HG03175 (cell line): ENCODE measurements around the gene BST1.
"Not testable (repeated sequence)": the region's sequence is repeated elsewhere in the genome, so short reads cannot be mapped to it uniquely, and the experiment has no call there.

Experiments
- ATAC-seq: cut with Tn5 transposase; IDR thresholded peaks from one replicate; pipeline ENCODE4 v1.9.1; 2021; ENCODE audit warnings: mild to moderate bottlenecking, moderate library complexity; ENCODE audit not compliant: unreplicated experiment

BST1 gene

DNA sequence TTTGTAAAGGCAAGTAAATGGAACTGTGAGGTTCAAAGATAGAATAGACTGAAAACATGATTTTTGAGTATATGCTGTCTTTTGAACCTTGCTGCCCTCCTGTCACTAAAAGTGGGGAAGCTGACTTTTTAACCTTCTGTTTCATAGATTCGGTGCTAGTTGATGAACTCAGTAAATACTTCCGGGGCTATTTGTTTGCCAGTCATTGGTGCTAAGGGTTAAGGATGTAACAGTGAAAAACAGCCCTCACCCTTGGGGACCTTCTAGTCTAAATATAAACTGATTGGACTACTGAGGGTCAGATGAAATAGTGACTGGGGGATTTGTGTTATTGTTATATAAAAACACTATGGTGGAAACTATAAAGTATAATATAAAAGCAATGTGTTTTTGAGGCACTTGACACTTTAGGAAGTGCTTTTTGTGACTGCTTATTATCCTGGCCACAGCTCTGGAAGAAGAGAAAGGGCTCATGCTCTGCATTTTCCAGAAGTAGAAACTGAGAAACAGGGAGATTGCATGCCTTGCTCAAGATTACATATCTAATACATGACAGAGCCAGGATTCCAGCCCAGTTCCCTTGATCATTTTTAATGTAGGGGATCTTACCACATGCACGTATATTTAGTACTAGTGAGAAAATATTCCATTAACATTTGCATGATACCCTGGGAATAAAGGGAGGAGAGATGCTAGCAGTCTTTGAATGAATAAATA, 3.9 kb downstream of the BST1 start:
- ATAC-seq: no peak

DNA sequence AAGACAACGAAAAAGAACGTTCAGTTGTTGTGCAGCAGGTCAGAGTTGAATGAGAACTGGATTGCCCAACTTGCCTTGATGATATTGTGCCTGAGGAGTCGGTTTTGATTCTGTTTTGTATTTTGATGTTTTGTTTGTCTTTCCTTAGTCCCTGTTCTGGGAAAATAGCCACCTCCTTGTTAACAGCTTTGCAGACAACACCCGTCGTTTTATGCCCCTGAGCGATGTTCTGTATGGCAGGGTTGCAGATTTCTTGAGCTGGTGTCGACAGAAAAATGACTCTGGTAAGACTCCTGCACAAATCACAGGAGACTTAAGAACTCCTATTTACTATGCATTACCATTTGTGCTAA, 4.5 kb downstream of the BST1 start:
- no peak for ATAC-seq

DNA sequence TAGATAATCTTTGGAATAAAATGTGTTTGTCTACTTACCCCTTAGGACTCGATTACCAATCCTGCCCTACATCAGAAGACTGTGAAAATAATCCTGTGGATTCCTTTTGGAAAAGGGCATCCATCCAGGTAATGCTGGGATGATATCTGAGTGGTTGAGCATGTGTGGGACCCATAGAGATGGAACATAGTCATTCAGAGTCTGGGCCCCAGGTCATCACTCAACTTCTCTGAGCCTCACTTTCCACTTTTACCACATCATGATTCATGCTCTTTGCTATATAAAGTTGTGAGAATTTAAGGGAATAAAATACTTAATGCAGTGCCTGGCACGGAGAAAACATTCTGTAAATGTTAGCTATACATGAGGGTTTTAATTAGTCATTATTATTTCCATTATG, 8.9 kb downstream of the BST1 start:
- ATAC-seq: no peak

DNA sequence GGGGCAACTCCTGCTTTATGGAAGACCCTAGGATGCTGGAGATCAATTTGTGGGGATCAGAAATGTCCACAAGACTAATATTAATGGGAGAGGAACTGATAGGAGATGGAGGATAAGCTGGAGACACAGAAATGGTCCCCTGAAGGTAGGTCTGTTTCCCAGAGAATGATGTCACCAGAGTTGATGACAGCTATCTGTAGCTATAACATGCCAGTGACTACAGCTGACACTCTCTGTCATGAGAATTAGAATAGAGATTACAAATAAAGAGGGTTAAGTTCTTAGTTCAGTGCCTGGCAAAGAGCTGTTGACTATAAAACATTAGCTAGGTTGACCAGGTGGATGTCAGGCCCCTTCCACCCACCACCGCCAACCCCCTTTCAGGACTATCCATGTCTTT, 9.3 kb downstream of the BST1 start:
- ATAC-seq: no peak

DNA sequence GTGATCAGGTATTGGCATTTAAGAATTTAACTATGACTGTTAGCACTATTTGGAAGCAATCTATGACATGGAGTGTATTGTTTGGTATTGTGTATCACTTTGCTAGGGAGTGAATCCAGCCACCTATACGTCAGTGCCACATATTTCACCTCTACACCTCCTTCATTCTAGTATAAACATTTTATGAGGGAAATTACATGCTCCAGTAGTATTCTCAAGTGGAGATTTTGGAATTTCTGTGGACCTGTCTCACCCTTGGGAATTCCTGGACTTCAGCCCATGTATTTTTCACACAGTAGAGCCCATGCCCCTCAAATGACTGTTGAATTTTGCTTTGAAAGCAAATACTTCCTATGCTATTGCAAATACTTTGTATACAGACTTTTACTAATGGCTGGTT, 11.3 kb downstream of the BST1 start:
- ATAC-seq: no peak

DNA sequence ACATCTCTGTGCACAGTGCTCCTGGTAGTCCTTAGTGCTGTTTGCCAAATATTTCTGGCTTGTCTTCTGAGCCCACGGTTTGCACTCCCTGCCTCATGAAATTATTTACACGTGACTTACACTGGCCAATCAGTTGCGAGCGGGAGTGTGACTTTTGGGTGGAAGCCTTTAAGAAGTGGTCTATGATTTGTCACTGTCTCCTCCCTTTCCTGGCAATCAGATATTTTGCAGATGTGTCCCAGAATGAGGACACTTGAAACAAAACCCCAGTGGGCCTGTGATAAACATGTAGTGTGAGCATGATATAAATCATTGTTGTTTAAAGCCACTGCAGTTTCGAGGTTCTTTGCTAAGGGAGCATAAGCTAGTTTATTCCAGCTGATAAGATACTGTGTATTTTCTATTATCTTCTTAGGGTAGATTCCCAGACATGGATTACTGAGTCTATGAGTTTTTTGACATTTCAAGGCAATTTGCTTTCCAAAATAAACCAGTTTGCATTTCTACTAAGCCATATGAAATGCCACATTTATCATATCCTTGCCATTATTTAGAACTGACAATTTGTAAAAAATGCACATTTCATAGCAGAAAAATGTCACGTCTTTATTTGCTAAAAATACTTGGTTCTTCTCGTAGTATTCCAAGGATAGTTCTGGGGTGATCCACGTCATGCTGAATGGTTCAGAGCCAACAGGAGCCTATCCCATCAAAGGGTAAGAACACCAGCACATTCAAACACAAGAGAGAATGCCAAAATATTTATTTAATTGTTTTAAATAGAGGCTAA, 12.0 kb downstream of the BST1 start:
- no peak for ATAC-seq

DNA sequence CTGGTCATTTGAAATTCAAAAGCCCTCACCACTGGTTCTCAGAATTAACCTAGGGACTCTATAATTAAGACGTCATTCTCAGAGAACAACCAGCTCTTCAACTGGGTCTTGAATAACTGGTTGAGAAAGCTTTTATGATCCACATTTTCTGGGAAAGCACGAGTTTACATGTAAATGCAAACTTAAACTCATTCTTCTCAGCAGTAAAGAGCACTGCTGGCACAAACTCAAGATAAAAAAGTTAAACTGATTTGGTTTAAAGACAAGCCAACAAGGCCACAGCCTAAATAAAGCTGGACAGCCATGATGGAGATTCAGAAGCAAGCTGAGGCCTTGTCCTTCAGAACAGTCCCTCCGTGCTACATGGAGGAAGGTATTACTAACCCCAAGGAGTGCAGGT, 13.2 kb downstream of the BST1 start:
- no peak for ATAC-seq

DNA sequence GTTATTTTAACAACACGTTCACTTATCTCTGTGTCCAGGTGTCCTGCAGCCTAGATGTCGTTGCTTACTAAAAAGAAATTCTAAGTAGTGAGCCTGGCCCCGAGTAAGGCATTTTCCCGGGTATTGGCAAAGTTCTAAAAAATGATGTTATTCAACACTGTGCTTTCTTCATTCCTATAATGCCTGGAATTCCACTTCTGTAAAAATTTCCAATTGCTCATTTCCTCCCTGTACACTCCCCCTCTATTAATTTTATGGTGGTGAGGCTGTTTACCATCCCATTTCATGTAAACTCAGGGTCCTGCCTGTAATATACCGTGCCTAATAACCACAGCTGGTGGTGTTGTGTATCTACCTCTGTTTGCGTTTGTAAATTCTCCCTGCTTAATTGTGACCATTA, 14.2 kb downstream of the BST1 start:
- ATAC-seq: no peak

DNA sequence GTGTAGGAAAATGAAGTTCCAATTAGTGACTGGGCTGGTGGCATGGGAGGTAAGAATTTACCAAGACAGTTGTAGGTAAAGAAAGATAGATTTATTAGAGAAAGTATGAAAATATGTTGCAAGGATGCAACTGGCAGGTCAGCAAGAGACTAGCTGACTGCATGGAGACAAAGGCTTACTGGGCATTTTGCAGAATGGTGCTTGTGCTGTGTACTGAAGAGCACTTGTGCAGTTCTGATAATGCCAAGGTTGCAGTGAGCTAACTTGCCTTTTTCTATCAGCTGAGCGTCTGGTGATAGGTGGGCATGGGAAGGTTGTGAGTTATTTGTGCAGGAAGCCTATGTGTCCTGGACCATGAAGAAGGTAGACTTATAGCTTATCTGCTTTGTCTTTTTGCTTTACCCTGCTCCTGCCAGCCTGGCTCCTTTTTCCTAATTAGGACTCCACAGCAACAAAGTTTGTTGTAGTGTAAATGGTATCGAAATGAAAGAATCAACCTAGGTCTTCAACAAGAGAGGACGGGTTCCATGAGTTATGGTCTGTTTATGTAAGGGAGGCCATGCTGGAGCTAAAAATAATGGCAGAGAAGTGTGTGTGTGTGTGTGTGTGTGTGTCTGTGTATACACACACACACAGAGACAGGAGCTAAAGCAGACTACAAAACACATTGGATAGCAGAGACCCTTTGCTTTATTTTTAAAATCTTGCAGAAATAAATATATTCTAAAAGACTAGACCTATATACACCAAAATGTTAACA, 15.0 kb downstream of the BST1 start:
- ATAC-seq: no peak

DNA sequence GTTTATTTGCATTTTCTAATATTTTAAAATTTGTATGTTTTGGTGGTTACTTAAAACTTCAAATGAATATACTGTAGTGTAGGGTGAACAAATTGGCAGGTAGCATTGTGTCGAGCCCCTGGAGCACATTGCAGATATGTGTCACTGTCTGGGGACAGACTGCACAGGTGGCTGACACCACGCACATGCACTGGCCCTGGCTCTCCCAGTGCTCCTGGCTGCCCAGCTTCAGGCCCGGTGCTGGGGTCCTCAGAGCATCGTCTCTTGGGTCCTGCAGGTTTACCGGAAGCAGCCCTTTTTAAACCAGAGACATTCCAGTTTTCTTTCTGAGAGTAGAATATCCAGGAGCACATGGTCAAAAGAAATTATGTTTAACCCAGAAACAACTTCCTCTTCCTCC, 15.6 kb downstream of the BST1 start:
- ATAC-seq: no peak

DNA sequence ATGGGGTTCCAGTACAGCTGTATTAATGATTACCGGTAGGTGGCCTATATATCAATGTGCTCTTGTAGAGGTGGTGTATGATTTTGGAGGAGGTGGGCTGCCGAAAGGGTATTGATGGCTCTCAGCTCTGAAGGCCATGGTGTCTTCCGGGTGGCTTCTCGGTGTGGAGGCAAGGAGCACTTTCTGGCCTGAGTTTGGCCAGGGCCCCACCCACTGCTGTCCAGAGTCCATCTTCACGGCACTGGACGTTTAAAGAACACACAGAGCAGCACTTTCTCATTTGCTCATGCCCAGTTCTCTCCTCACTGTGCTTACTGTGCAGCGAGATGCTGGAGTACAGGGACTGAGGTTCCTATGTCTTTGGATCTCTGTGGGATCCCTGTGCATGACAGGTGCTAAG, 16.1 kb downstream of the BST1 start:
- ATAC-seq: no peak

DNA sequence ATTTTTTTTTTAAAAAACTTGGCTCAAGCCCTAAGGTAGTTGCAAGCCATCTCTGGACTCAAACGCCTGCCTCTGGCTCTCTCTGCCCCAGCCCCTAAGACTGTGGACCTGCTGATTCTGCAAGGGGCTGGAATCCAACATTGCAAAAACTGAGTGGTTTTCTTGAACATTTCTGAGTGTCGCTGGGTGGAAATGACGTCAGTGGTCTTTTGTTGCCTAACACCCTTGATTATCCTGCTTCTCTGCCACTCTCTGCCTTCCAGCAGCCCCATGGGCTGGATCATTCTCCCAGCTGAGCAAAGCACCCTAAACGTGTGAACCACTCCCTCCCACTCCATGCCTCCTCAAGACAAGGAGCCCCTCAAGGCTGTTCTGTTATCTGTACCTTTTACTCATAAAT, 16.6 kb downstream of the BST1 start:
- no peak for ATAC-seq

DNA sequence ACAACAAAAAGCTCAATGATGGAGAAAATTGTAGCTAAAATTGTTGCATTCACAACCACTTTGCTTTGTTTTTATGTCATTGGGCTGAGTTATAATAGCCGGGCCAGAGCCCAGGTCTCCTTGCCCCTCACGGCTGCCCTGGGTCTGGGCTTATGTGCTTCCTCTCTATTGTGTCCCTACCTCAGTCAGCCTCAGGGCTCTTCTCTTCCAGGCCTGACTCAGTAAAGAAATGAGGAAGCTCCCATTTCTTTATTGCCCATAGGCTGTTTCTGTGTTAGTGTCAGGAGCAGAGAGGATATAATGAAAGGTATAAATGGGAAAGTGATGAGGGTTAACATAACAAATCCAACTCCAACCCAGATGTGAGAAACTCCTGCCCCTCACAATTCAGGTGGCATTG, 18.0 kb downstream of the BST1 start:
- ATAC-seq: no peak

DNA sequence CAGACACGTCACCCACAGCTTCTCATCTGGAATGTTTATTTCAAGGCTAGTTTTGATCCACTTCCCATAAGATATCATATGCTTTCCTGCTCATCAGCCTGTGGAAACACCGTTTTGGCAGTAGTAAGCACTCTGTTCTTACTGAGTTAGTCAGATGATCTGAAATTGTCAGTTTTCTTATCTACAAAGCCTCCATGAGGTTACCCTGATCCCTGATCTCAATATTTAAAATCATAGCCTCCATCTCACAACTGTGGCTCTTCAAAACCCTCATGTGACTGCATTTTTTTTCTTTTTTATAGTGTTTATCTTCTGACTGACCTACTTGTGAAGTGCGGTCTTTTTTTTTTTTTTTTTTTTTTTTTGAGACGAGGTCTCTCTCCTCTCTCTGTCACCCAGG, 22.7 kb downstream of the BST1 start:
- no peak for ATAC-seq

DNA sequence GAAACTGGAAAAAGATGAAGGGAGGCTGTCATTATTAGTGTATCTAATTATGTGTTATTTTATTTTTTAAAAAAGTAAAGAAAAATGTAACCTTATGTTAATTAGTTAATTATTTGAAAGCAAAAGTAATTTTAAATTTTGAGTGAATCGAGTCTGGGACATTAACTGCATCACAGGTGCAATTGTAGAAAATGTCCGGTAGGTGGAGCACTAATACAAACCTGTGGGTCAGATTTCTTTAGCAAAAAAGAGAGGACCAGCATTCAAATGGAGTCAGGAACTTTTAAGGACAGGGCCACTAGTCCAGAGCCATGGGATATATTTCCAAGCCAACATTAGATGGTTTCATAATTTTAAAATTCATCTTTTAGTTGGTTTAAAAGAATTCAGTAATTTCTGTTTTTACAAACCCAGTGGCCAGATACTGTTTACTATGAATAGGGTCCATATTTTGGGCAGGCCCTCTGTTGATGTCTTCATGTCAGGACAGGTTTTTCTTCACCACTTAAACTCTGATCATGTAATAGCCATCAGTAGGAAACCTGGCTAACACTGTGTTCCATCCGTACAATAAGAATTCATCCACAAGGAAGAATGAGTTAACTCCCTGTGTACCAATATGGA, 27.2 kb downstream of the BST1 start:
- ATAC-seq: peak; percentile 70

DNA sequence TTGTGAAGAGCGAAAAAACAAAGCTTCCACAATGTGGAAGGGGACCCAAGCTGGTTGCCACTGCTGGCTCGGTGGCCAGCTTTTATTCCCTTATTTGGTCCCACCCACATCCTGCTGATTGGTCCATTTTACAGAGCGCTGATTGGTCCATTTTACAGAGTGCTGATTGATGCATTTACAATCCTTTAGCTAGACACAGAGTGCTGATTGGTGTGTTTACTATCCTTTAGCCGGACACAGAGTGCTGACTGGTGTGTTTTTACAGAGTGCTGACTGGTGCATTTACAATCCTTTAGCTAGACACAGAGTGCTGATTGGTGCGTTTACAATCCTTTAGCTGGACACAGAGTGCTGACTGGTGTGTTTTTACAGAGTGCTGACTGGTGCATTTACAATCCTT, 30.2 kb downstream of the BST1 start:
- not testable (repeated sequence) for ATAC-seq

DNA sequence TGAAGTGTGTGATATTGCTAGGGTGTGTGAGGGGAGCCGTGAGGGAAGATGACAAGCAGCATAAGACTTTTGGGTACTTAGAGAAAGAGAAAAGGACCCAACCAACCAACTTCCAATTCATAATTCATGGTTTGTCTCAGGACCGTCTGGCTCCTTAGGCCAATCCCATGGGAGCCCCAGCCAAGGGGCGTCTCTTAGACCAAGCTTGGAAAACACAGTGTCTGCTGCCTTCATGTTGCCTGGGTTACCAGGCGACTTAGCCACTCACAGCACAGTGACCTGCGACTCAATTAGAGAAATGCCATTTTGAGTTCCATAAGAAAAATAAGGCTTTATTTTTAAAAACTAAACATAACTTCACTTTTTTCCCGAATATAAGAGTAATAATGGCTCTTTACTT, 32.7 kb downstream of the BST1 start:
- no peak for ATAC-seq

DNA sequence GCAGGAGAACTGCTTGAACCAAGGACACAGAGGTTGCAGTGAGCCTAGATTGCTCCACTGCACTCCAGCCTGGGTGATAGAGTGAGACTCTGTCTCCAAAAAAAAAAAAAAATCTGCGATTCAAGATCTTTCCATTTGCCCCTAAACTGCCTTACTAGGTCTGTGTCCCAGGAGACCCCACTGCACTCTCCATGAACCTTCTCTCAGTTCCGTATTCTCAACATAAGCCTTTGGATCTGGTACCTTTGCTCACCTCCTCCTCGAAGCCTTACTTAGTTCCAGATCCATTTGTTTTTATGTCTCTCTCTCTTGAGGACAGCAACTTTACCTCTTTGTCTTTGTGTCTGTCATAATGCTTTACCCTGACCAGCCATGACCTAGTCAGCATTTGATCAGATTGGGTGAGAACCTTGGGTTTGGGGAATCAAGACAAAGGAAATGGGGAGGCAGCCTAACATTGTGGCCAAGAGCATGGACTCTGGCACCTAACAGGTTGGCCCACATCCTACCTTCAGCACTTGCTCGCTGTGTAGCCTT, 33.7 kb downstream of the BST1 start:
- no peak for ATAC-seq

DNA sequence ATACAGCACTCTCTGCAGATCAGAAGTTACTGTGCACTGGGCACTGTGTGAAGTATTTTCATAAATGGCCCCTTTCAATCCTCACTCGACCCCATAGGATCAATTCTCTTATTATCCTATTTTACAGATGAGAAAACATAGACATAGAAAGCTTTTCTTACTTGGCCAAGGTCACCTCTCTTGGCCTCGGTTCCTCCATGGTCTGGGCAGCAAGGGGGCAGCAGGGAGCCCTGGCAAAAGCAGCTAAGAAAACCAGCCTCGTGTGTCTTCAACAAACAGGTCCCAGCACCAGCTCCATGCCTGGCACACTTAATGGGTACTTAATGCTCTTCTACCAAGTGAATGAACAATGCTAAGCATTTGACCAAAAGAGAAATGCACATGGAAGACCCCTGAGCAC, 34.4 kb downstream of the BST1 start:
- no peak for ATAC-seq

DNA sequence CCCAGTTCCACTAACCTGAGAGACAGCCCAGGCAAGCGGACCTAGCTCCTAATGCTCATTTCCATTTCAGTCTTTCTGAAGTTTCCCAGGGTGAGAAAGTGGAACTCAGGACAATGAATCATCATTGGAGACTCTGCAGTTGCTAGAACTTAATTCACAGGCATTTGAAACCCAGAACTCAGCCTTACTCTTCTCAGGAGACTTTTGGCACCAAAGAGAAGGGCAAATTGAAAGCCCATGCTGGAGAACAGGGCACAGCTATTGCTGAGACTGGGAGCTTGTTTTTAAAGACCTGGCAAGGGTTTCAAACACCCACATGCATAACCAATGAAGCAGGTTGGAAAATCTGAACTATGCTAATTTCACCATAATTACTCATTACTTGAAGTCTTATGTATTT, 36.0 kb downstream of the BST1 start:
- no peak for ATAC-seq

DNA sequence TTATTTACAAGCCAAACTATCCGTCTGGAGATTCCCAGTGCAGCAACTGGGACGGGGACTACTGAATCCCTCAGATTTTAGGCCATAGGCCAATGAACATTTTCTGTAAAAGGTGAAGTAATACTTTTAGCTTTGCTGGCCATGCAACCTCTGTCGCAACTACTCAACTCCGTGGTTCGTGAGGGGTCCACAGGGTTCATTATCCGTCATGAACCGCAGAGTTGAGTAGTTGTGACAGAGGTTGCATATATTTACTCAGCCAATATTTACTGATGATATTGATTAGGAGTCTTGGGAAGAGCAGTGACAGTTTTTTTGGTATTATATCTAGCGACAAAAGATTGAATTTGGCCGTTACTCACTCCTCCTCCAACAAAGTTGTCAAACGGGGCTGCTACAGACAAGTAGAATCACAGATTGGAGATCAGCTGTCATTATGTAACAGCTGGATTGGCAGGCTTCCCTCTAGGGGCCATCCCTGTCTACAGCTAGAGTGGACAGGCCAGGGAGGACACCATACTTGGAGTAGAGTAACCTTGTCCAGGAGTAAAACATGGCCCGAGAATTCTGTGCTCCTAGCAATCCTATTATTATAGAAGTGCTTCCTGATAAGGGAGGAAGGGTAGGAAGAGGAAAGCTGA, 38.0 kb downstream of the BST1 start:
- no peak for ATAC-seq
